Measurements from ENCODE around the gene KSR2.

Gene KSR2

GRCh38 chr12:117523971-117524370, 444.8 kb downstream of the KSR2 start:
- TF ChIP-seq CTCF (IDR thresholded peaks at IDR 0.05; ENCODE audit: insufficient read depth, low read depth, low read length, missing control alignments) = no peak
- DNase-seq (ENCODE audit: low read depth) = no peak
- H3K4me3 ChIP-seq (ENCODE audit: low read depth, low read length) = no peak overlapping the region

- DNase-seq (ENCODE audit: low read depth) = no peak
- TF ChIP-seq CTCF (IDR thresholded peaks at IDR 0.05; ENCODE audit: insufficient read depth, low read depth, low read length, missing control alignments) = no peak
- H3K4me3 ChIP-seq (ENCODE audit: low read depth, low read length) = no peak overlapping the region
These were observed 446.2 kb downstream of the KSR2 start for GRCh38 chr12:117522559-117522958.

GRCh38 chr12:117521867-117522266, 446.9 kb downstream of the KSR2 start:
- no peak for DNase-seq (ENCODE audit: low read depth)
- TF ChIP-seq CTCF (IDR thresholded peaks at IDR 0.05; ENCODE audit: insufficient read depth, low read depth, low read length, missing control alignments) = no peak
- no peak overlapping the region for H3K4me3 ChIP-seq (ENCODE audit: low read depth, low read length)

- H3K4me3 ChIP-seq (ENCODE audit: low read depth, low read length) = no peak overlapping the region
- TF ChIP-seq CTCF (IDR thresholded peaks at IDR 0.05; ENCODE audit: insufficient read depth, low read depth, low read length, missing control alignments) = no peak
- DNase-seq (ENCODE audit: low read depth) = no peak
These were observed 447.4 kb downstream of the KSR2 start for GRCh38 chr12:117521346-117521745.

GRCh38 chr12:117518594-117519270, 450.1 kb downstream of the KSR2 start:
- no peak for TF ChIP-seq CTCF (IDR thresholded peaks at IDR 0.05; ENCODE audit: insufficient read depth, low read depth, low read length, missing control alignments)
- no peak overlapping the region for H3K4me3 ChIP-seq (ENCODE audit: low read depth, low read length)
- DNase-seq (ENCODE audit: low read depth) = no peak

GRCh38 chr12:117517219-117517739, 451.5 kb downstream of the KSR2 start:
- TF ChIP-seq CTCF (IDR thresholded peaks at IDR 0.05; ENCODE audit: insufficient read depth, low read depth, low read length, missing control alignments) = no peak
- no peak for DNase-seq (ENCODE audit: low read depth)
- H3K4me3 ChIP-seq (ENCODE audit: low read depth, low read length) = no peak overlapping the region

GRCh38 chr12:117516034-117516433, 452.8 kb downstream of the KSR2 start:
- TF ChIP-seq CTCF (IDR thresholded peaks at IDR 0.05; ENCODE audit: insufficient read depth, low read depth, low read length, missing control alignments) = no peak
- DNase-seq (ENCODE audit: low read depth) = no peak
- no peak overlapping the region for H3K4me3 ChIP-seq (ENCODE audit: low read depth, low read length)
